Thyroid gland (tissue), 4 donors: ENCODE measurements around the gene RAI1.

ENCODE experiments used
- CTCF ChIP-seq, 6 experiments: fragments of 200-600 bp in 3 of 6; fragments of 450-650 bp in 3 of 6; sonication (generic) in 3 of 6; IDR thresholded peaks; one replicate each; pipeline ENCODE4 v1.5.1; 2016 to 2019; ENCODE audit warnings: antibody characterized with exemption in 6 of 6, mild to moderate bottlenecking in 2 of 6, inconsistent platforms in 1 of 6, moderate library complexity in 1 of 6
- POLR2A ChIP-seq, 2 donors: fragments of 450-650 bp; IDR thresholded peaks; one replicate each; pipeline ENCODE4 v1.6.1; 2017; ENCODE audit warnings: antibody characterized with exemption in 2 of 2, mild to moderate bottlenecking in 2 of 2, moderate library complexity in 1 of 2

GRCh38 chr17:17806611-17807274 is 125.5 kb downstream of the RAI1 start:
- TF ChIP-seq POLR2A (IDR thresholded peaks at IDR 0.05): no peak
- TF ChIP-seq CTCF (IDR thresholded peaks at IDR 0.05): no peak
